GM10266 (cell line): ENCODE results near the gene KCNN1.

Experiments used
- DNase-seq: peaks from one replicate; pipeline ENCODE4 v3.0.0; 2012; ENCODE audit errors: extremely low spot score
- CTCF ChIP-seq: IDR thresholded peaks from 2 replicates; pipeline ENCODE4 v1.5.1; 2012; ENCODE audit warnings: mild to moderate bottlenecking, low read depth; ENCODE audit not compliant: control insufficient read depth, insufficient read depth; ENCODE audit errors: missing control alignments

Gene KCNN1

GRCh38 chr19:17966129-17966483 lies 801 bp upstream of the KCNN1 start:
- no peak for TF ChIP-seq CTCF
- DNase-seq, result no peak

GRCh38 chr19:17967257-17968051 lies 547 bp downstream of the KCNN1 start:
- no peak for TF ChIP-seq CTCF
- no peak for DNase-seq

- no peak for DNase-seq
- no peak for TF ChIP-seq CTCF
Observed at GRCh38 chr19:17968362-17968761, 1.5 kb downstream of the KCNN1 start.

GRCh38 chr19:17969096-17969792 lies 2.3 kb downstream of the KCNN1 start:
- TF ChIP-seq CTCF, result no peak
- DNase-seq, result no peak

GRCh38 chr19:17972230-17972629 lies 5.3 kb downstream of the KCNN1 start:
- no peak for DNase-seq
- TF ChIP-seq CTCF, result no peak

GRCh38 chr19:17973759-17974158 lies 6.9 kb downstream of the KCNN1 start:
- no peak for DNase-seq
- no peak for TF ChIP-seq CTCF

- DNase-seq, result no peak
- TF ChIP-seq CTCF, result no peak
Observed at GRCh38 chr19:17974551-17974950, 7.6 kb downstream of the KCNN1 start.
